Colonic mucosa (tissue), 4 donors: ENCODE data around the gene GNAT3. TPM values are rescaled to one million over a fixed set of nuclear protein-coding genes. Genes with fewer than 3 reads are reported as not detected.

Source experiments
- DNase-seq: peaks from one replicate; pipeline ENCODE4 v3.0.0-alpha.2; 2020
- H3K27ac ChIP-seq: fragments of 200-600 bp; one replicate; pipeline ENCODE4 v1.8.0; 2021
- H3K27me3 ChIP-seq: fragments of 200-600 bp; one replicate; pipeline ENCODE4 v1.8.0; 2021
- H3K36me3 ChIP-seq: fragments of 200-600 bp; one replicate; pipeline ENCODE4 v1.8.0; 2021
- H3K4me1 ChIP-seq: fragments of 200-600 bp; one replicate; pipeline ENCODE4 v1.8.0; 2021; ENCODE audit warnings: mild to moderate bottlenecking
- H3K4me3 ChIP-seq: fragments of 200-600 bp; one replicate; pipeline ENCODE4 v1.8.0; 2021
- H3K9ac ChIP-seq, 2 donors: one replicate each; pipeline ENCODE4 v1.7.0; 2013; ENCODE audit warnings: control low read depth in 2 of 2, low read depth in 2 of 2, low read length in 2 of 2
- H3K9me3 ChIP-seq: fragments of 200-600 bp; one replicate; pipeline ENCODE4 v1.8.0; 2021
- intact Hi-C: fragments of 100-400 bp; cut with DNase I; formaldehyde crosslinking; loops from one replicate; pipeline ENCODE4 v1.14.1; 2022
- total RNA-seq, 2 donors: library from RNA; stranded (reverse); fragmentation: NEBNext Ultra II Directional in 1 of 2; extraction: Animal tissue kit (Norgen Biotek cat#: 25700) in 1 of 2; gene quantifications; one replicate each; pipeline ENCODE4 v1.2.1, GENCODE V29; 2021
- TF ChIP-seq, protein P1 (sequence below): fragments of 200-600 bp; IDR thresholded peaks from one replicate; pipeline ENCODE4 v1.8.0; 2022; ENCODE audit warnings: antibody characterized with exemption, mild to moderate bottlenecking
- donor health status: healthy.
- donor health status: DM: no; HTN: no; CAD: no.
- donor health status: DM: no; HTN: no; CAD: no.

The GNAT3 gene
- total RNA-seq, 2 donors from 2014 or later: not detected

- intact Hi-C loops: no loop called here
- Histone ChIP-seq H3K36me3 (no peaks in the 10 kb centered on the region), H3K4me1 (no peaks in the 10 kb centered on the region), H3K27ac (no peak overlapping the region), H3K27me3 (no peaks in the 10 kb centered on the region), H3K4me3 (no peak overlapping the region), H3K9ac (no peak overlapping the region), H3K9me3 (no peaks in the 10 kb centered on the region)
- TF ChIP-seq, protein P1, sequence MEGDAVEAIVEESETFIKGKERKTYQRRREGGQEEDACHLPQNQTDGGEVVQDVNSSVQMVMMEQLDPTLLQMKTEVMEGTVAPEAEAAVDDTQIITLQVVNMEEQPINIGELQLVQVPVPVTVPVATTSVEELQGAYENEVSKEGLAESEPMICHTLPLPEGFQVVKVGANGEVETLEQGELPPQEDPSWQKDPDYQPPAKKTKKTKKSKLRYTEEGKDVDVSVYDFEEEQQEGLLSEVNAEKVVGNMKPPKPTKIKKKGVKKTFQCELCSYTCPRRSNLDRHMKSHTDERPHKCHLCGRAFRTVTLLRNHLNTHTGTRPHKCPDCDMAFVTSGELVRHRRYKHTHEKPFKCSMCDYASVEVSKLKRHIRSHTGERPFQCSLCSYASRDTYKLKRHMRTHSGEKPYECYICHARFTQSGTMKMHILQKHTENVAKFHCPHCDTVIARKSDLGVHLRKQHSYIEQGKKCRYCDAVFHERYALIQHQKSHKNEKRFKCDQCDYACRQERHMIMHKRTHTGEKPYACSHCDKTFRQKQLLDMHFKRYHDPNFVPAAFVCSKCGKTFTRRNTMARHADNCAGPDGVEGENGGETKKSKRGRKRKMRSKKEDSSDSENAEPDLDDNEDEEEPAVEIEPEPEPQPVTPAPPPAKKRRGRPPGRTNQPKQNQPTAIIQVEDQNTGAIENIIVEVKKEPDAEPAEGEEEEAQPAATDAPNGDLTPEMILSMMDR: no peak
- DNase-seq: no peak
Observed at GRCh38 chr7:80520199-80520598, 8.3 kb upstream of the GNAT3 start.

DNA sequence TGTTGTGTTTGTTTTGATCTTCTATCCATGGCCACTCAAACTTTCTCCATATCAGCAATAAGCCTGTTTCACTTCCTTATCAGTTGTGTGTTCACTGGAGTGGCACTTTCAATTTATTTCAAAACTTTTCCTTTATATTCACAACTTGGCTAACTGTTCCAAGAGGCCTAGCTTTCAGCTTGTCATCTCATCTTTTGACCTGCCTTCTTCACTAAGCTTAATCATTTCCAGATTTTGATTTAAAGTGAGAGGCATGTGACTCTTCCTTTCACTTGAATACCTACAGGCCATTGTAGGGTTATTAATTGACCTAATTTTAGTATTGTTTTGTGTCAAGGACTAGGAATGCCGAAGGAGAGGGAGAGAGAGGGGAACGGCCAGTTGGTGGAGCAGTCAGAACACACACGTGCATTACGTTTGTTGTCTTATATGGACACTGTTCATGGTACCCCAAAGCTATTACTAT lies 5.5 kb upstream of the GNAT3 start:
- no peak for DNase-seq
- intact Hi-C loops: no loop called here
- H3K4me3 ChIP-seq: no peak overlapping the region
- H3K27ac ChIP-seq: no peak overlapping the region
- TF ChIP-seq, protein P1: no peak
- no peaks in the 10 kb centered on the region for H3K4me1 ChIP-seq
- no peak overlapping the region for H3K9ac ChIP-seq
- no peaks in the 10 kb centered on the region for H3K9me3 ChIP-seq
- H3K27me3 ChIP-seq: no peaks in the 10 kb centered on the region
- no peaks in the 10 kb centered on the region for H3K36me3 ChIP-seq

DNA sequence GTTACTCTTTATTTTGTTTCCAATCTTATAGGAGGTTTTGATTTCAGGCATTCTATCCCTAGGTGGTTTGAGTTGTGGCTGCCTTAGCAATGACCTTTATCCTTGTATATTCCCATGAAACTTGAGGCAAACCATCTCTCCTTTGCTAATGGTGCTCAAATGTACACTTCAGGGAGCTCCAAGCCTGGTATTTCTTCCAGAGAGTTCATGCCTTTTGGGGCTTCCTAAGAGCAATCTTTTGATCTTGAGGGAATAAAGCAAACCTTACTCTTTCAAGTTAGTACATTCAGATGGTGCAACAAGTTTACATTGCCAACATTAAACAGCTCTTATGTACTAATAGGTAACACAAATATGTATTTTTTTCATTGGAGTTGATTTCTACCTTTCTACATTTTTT lies 3.4 kb upstream of the GNAT3 start:
- Histone ChIP-seq H3K27me3 (no peaks in the 10 kb centered on the region), H3K27ac (no peak overlapping the region), H3K9me3 (no peaks in the 10 kb centered on the region), H3K4me3 (no peak overlapping the region), H3K9ac (no peak overlapping the region), H3K36me3 (no peaks in the 10 kb centered on the region), H3K4me1 (no peaks in the 10 kb centered on the region)
- intact Hi-C loops: no loop called here
- no peak for DNase-seq
- TF ChIP-seq, protein P1: no peak

- Histone ChIP-seq H3K9me3 (no peaks in the 10 kb centered on the region), H3K27me3 (no peaks in the 10 kb centered on the region), H3K27ac (no peak overlapping the region), H3K9ac (no peak overlapping the region), H3K4me3 (no peak overlapping the region), H3K36me3 (no peaks in the 10 kb centered on the region), H3K4me1 (no peaks in the 10 kb centered on the region)
- TF ChIP-seq, protein P1: no peak
- intact Hi-C loops: no loop called here
- DNase-seq: no peak
Observed at GRCh38 chr7:80510021-80510420, 1.8 kb downstream of the GNAT3 start.

- Histone ChIP-seq H3K9ac (no peak overlapping the region), H3K36me3 (no peaks in the 10 kb centered on the region), H3K27me3 (no peaks in the 10 kb centered on the region), H3K27ac (no peak overlapping the region), H3K4me3 (no peak overlapping the region), H3K9me3 (no peaks in the 10 kb centered on the region), H3K4me1 (no peaks in the 10 kb centered on the region)
- TF ChIP-seq, protein P1: no peak
- intact Hi-C loops: no loop called here
- DNase-seq: no peak
Observed at GRCh38 chr7:80508440-80508839, 3.4 kb downstream of the GNAT3 start.
